K562 (cell line): ENCODE data around the gene P2RY8. TPM values are rescaled to one million over a fixed set of nuclear protein-coding genes. Genes with fewer than 3 reads are reported as not detected.

Source experiments
- ATAC-seq: fragments of 200-7000 bp; cut with Tn5 transposase; 3 replicates; pipeline ENCODE4 v1.9.1; 2020; ENCODE audit warnings: moderate library complexity
- BruUV-seq: library from RNA; stranded (reverse); fragments of 400-500 nt; replicated peaks from 2 replicates; lab custom pipeline; 2021; lab: Mats Ljungman, UMichigan
- CTCF ChIA-PET: fragments of 300-600 bp; formaldehyde crosslinking; extraction: SDS; loops from one replicate; lab custom pipeline; 2021; ENCODE audit warnings: low intra/inter-chr PET ratio; lab: Yijun Ruan, JAX
- POLR2A ChIA-PET: fragments of 300-600, 350-650 bp; sonication (Branson Sonifier 250); formaldehyde crosslinking; extraction: SDS; loops from one replicate; lab custom pipeline; 2021; ENCODE audit warnings: antibody characterized with exemption, inconsistent platforms; lab: Yijun Ruan, JAX
- DNase-seq, 4 experiments: peaks; one replicate each; pipeline versions ENCODE4 v3.0.0 to v3.0.0-alpha.2; 2011 to 2018; ENCODE audit warnings: low spot score in 3 of 4, mixed read lengths in 3 of 4; ENCODE audit errors: extremely low read depth in 1 of 4
- FAIRE-seq: peaks from 2 replicates; lab custom pipeline; 2011; peaks lifted over from hg19 to GRCh38; lab: Jason Lieb, UNC
- H2AFZ ChIP-seq: 2 replicates; pipeline ENCODE4 v1.6.0; 2011; ENCODE audit warnings: low read depth, low read length, control low read depth, inconsistent platforms
- H3K27ac ChIP-seq: fragments of 200-600 bp; 3 replicates; pipeline ENCODE4 v1.8.0; 2011; ENCODE audit warnings: low read depth, mild to moderate bottlenecking, control low read depth, inconsistent platforms, low read length, moderate library complexity, mixed read lengths; ENCODE audit errors: extremely low read depth
- H3K27me3 ChIP-seq, 2 experiments: fragments of 300-600 bp in 1 of 2; 2 replicates in 1 of 2; 3 replicates in 1 of 2; pipeline versions ENCODE4 v1.6.0 to v1.8.0; 2011; ENCODE audit warnings: inconsistent platforms in 2 of 2, low read length in 2 of 2, mild to moderate bottlenecking in 1 of 2, mixed read lengths in 1 of 2, moderate library complexity in 1 of 2; ENCODE audit not compliant: control insufficient read depth in 2 of 2, insufficient read depth in 2 of 2
- H3K36me3 ChIP-seq: fragments of 300-600 bp; 3 replicates; pipeline ENCODE4 v1.8.0; 2011; ENCODE audit warnings: mild to moderate bottlenecking, low read length, inconsistent platforms; ENCODE audit not compliant: control insufficient read depth, insufficient read depth
- H3K4me1 ChIP-seq, 2 experiments: fragments of 200-600 bp in 1 of 2; replicated peaks in 1 of 2; 2 replicates in 1 of 2; 3 replicates in 1 of 2; pipeline versions ENCODE4 v1.5.1 to v1.8.0; 2011; ENCODE audit warnings: inconsistent platforms in 2 of 2, low read length in 2 of 2, mild to moderate bottlenecking in 1 of 2, mixed read lengths in 1 of 2, moderate library complexity in 1 of 2; ENCODE audit not compliant: control insufficient read depth in 2 of 2, insufficient read depth in 2 of 2
- H3K4me2 ChIP-seq: 2 replicates; pipeline ENCODE4 v1.6.1; 2011; ENCODE audit warnings: low read length, control low read depth, inconsistent platforms, mixed read lengths; ENCODE audit not compliant: insufficient read depth
- H3K4me3 ChIP-seq: fragments of 200-600 bp; sonication (generic), shearing (Covaris generic); 2 replicates; pipeline ENCODE4 v1.5.1; 2016; ENCODE audit warnings: control low read depth, inconsistent platforms
- H3K79me2 ChIP-seq: fragments of 200-600 bp; 3 replicates; pipeline ENCODE4 v1.8.0; 2011; ENCODE audit warnings: low read length, inconsistent platforms; ENCODE audit not compliant: control insufficient read depth, insufficient read depth
- H3K9ac ChIP-seq, 2 experiments: 2 replicates each; pipeline versions ENCODE4 v1.6.0 to v1.6.1; 2011; ENCODE audit warnings: low read depth in 2 of 2, low read length in 2 of 2, control low read depth in 1 of 2, inconsistent platforms in 1 of 2, mild to moderate bottlenecking in 1 of 2, mixed read lengths in 1 of 2; ENCODE audit not compliant: insufficient read depth in 1 of 2
- H3K9me1 ChIP-seq: one replicate; pipeline ENCODE4 v1.6.0; 2011; ENCODE audit warnings: inconsistent platforms, mild to moderate bottlenecking, low read length, moderate library complexity; ENCODE audit not compliant: control insufficient read depth, insufficient read depth
- H3K9me3 ChIP-seq: replicated peaks from 2 replicates; pipeline ENCODE4 v1.5.1; 2011; ENCODE audit warnings: low read depth, low read length, inconsistent platforms; ENCODE audit not compliant: control insufficient read depth, insufficient read depth
- H4K20me1 ChIP-seq: replicated peaks from 2 replicates; pipeline ENCODE4 v1.6.1; 2011; ENCODE audit warnings: low read length, inconsistent platforms, mixed read lengths; ENCODE audit not compliant: control insufficient read depth, insufficient read depth
- BCOR ChIP-seq: fragments of 450-650 bp; IDR thresholded peaks from 2 replicates; pipeline ENCODE4 v1.6.1; 2016
- BRD4 ChIP-seq: fragments of 200-600 bp; sonication (generic); IDR thresholded peaks from 2 replicates; pipeline ENCODE4 v1.6.1; 2017; ENCODE audit warnings: inconsistent platforms
- CBX2 ChIP-seq: fragments of 200-600 bp; sonication (generic); IDR thresholded peaks from one replicate; pipeline ENCODE4 v1.6.1; 2012; ENCODE audit warnings: mild to moderate bottlenecking, low read length, inconsistent platforms; ENCODE audit not compliant: insufficient read depth, poor library complexity, severe bottlenecking
- CHCHD3 ChIP-seq: fragments of 250-450 bp; sonication (Bioruptor Pico); IDR thresholded peaks from 2 replicates; pipeline ENCODE4 v2.1.2; 2022; ENCODE audit warnings: mild to moderate bottlenecking
- MCM7 ChIP-seq, 2 experiments: fragments of 450-650 bp; IDR thresholded peaks; 2 replicates each; pipeline ENCODE4 v1.6.1; 2016 to 2018
- MIER1 ChIP-seq: fragments of 450-650 bp; IDR thresholded peaks from 2 replicates; pipeline ENCODE4 v1.6.1; 2016; ENCODE audit warnings: antibody characterized with exemption, mild to moderate bottlenecking, low read depth
- NCOA6 ChIP-seq: fragments of 450-650 bp; IDR thresholded peaks from 2 replicates; pipeline ENCODE4 v1.6.1; 2017; ENCODE audit warnings: mild to moderate bottlenecking
- SIRT6 ChIP-seq: IDR thresholded peaks from one replicate; pipeline ENCODE4 v1.6.1; 2012; ENCODE audit warnings: low read depth, mild to moderate bottlenecking, control low read depth, inconsistent platforms, low read length, moderate library complexity
- ZNF347 ChIP-seq: fragments of 450-650 bp; formaldehyde crosslinking; IDR thresholded peaks from 2 replicates; pipeline ENCODE4 v1.4.0; 2020; ENCODE audit warnings: low read depth, mild to moderate bottlenecking, moderate library complexity
- ZNF655 ChIP-seq: fragments of 250-450 bp; sonication (Bioruptor Pico); IDR thresholded peaks from 2 replicates; pipeline ENCODE4 v1.5.0; 2021
- WGBS: fragments of 100-300 bp; shearing (Covaris generic); methylation state at CpG from one replicate; pipeline ENCODE4 v1.1.6; 2016; ENCODE audit warnings: low coverage, mixed read lengths; ENCODE audit not compliant: insufficient coverage; ENCODE audit errors: missing lambda C conversion rate; 5-methylcytosine and 5-hydroxymethylcytosine counted together
- in situ Hi-C: fragments of 300-500 bp; cut with MboI; formaldehyde crosslinking; loops from 4 replicates; pipeline ENCODE4 v1.15.0; 2018; ENCODE audit warnings: inconsistent platforms, mixed read lengths
- intact Hi-C: fragments of 100-400 bp; cut with micrococcal nuclease; formaldehyde crosslinking; loops from 2 replicates; pipeline ENCODE4 v1.14.2; 2022
- polyA plus RNA-seq, 8 experiments: library from polyadenylated mRNA; depleted of rRNA in 4 of 8; stranded (reverse) in 5 of 8; unstranded in 3 of 8; fragments of >200 nt; fragmentation: Nextera tagmentation in 2 of 8; fragmentation: Illumina TruSeq in 1 of 8; extraction: Ambion mirVana in 2 of 8; extraction: Trizol in 1 of 8; gene quantifications; 2 replicates each; pipeline versions ENCODE4 v1.2.1 to v1.2.3, GENCODE V29; 2011 to 2014; ENCODE audit warnings: inconsistent platforms in 1 of 8, missing spikeins in 1 of 8
- total RNA-seq, 7 experiments: library from RNA; depleted of rRNA in 6 of 7; stranded (reverse); fragments of >200 nt in 6 of 7; fragmentation: Illumina TruSeq in 2 of 7; extraction: Trizol in 2 of 7; gene quantifications; 2 replicates each; pipeline versions ENCODE4 v1.2.1 to v1.2.3, GENCODE V29; 2011 to 2021; ENCODE audit warnings: low replicate concordance in 1 of 7
- TF ChIP-seq, protein P1 (sequence below), 2 experiments: fragments of 450-650 bp in 1 of 2; IDR thresholded peaks; 2 replicates each; pipeline ENCODE4 v1.6.1; 2011 to 2017; ENCODE audit warnings: low read depth in 2 of 2, antibody characterized with exemption in 1 of 2, borderline replicate concordance in 1 of 2, low read length in 1 of 2, mild to moderate bottlenecking in 1 of 2, mixed read lengths in 1 of 2; ENCODE audit not compliant: control insufficient read depth in 1 of 2
- TF ChIP-seq, protein P2 (sequence below): sonication (generic); formaldehyde crosslinking; IDR thresholded peaks from 2 replicates; pipeline ENCODE4 v1.5.0; 2020; ENCODE audit warnings: missing genetic modification reagents
- TF ChIP-seq, protein P3 (sequence below), 2 experiments: fragments of 150-350 bp in 1 of 2; IDR thresholded peaks; 2 replicates each; pipeline ENCODE4 v1.6.1; 2012 to 2016; ENCODE audit warnings: low read depth in 2 of 2, low read length in 2 of 2, mild to moderate bottlenecking in 1 of 2, moderate library complexity in 1 of 2

P2RY8 gene
- total and polyA plus RNA-seq, 9 of the 15 experiments (the other 6 are each of a cell fraction or from before 2014, with no cell fraction given), result 0.04 to 0.69 (median 0.08) TPM; not detected in 3

DNA sequence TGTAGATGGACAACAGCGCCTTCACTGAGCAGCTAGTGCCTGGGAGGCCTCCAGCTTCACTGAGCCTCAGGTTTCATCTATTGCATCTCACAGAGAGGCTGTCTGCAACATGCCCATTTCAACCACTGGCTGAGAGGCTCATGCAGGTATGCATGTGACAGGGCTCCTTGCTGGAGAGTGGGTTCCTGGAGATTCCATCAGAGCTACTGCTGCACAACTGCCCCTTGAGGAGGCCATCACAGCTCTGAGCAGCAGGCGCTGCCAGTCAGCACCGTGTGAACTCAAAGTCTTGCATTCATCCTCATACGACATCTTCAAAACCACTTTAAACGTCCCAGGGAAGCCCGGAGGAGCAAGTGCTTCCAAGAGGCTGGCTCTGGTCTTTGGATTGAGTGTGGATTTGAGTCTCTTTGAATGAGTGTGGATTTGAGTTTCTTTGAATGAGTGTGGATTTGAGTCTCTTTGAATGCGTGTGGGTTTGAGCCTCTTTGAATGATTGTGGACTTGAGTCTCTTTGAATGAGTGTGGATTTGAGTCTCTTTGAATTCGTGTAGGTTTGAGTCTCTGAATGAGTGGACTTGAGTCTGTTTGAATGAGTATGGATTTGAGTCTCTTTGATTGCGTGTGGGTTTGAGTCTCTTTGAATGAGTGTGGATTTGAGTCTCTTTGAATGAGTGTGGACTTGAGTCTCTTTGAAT lies 8.7 kb downstream of the P2RY8 start:
- 11% methylated on average over 9 of the region's 9 CpGs for WGBS
- FAIRE-seq (no peak), ATAC-seq (no peak), DNase-seq (no peak)
- ChIA-PET POLR2A (no interaction called here), CTCF (no interaction called here)
- Histone ChIP-seq H3K9ac (no peak overlapping the region), H3K4me3 (no peak overlapping the region), H3K9me3 (no peaks in the 10 kb centered on the region), H3K27ac (no peak overlapping the region), H3K27me3 (no peaks in the 10 kb centered on the region), H3K36me3 (no peaks in the 10 kb centered on the region), H3K4me2 (no peak overlapping the region), H3K79me2 (no peaks in the 10 kb centered on the region), H3K9me1 (no peaks in the 10 kb centered on the region), H4K20me1 (no peaks in the 10 kb centered on the region), H2AFZ (no peak overlapping the region), H3K4me1 (no peaks in the 10 kb centered on the region)
- intact Hi-C loops (no loop called here), in situ Hi-C loops (no loop called here)
- TF ChIP-seq BCOR (no peak), MCM7 (IDR thresholded peaks at IDR 0.05) (no peak), NCOA6 (no peak), CBX2 (no peak), BRD4 (no peak), CHCHD3 (no peak), ZNF347 (CRISPR knock-in tag) (no peak), SIRT6 (no peak), ZNF655 (no peak), MIER1 (no peak)
- TF ChIP-seq, protein P1, sequence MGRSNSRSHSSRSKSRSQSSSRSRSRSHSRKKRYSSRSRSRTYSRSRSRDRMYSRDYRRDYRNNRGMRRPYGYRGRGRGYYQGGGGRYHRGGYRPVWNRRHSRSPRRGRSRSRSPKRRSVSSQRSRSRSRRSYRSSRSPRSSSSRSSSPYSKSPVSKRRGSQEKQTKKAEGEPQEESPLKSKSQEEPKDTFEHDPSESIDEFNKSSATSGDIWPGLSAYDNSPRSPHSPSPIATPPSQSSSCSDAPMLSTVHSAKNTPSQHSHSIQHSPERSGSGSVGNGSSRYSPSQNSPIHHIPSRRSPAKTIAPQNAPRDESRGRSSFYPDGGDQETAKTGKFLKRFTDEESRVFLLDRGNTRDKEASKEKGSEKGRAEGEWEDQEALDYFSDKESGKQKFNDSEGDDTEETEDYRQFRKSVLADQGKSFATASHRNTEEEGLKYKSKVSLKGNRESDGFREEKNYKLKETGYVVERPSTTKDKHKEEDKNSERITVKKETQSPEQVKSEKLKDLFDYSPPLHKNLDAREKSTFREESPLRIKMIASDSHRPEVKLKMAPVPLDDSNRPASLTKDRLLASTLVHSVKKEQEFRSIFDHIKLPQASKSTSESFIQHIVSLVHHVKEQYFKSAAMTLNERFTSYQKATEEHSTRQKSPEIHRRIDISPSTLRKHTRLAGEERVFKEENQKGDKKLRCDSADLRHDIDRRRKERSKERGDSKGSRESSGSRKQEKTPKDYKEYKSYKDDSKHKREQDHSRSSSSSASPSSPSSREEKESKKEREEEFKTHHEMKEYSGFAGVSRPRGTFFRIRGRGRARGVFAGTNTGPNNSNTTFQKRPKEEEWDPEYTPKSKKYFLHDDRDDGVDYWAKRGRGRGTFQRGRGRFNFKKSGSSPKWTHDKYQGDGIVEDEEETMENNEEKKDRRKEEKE (IDR thresholded peaks at IDR 0.05; ENCODE audit: borderline replicate concordance in 1 of 2, control insufficient read depth in 1 of 2, low read depth in 2 of 2, low read length in 1 of 2), result no peak
- TF ChIP-seq, protein P2, sequence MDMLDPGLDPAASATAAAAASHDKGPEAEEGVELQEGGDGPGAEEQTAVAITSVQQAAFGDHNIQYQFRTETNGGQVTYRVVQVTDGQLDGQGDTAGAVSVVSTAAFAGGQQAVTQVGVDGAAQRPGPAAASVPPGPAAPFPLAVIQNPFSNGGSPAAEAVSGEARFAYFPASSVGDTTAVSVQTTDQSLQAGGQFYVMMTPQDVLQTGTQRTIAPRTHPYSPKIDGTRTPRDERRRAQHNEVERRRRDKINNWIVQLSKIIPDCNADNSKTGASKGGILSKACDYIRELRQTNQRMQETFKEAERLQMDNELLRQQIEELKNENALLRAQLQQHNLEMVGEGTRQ (CRISPR knock-in tag), result no peak
- TF ChIP-seq, protein P3, sequence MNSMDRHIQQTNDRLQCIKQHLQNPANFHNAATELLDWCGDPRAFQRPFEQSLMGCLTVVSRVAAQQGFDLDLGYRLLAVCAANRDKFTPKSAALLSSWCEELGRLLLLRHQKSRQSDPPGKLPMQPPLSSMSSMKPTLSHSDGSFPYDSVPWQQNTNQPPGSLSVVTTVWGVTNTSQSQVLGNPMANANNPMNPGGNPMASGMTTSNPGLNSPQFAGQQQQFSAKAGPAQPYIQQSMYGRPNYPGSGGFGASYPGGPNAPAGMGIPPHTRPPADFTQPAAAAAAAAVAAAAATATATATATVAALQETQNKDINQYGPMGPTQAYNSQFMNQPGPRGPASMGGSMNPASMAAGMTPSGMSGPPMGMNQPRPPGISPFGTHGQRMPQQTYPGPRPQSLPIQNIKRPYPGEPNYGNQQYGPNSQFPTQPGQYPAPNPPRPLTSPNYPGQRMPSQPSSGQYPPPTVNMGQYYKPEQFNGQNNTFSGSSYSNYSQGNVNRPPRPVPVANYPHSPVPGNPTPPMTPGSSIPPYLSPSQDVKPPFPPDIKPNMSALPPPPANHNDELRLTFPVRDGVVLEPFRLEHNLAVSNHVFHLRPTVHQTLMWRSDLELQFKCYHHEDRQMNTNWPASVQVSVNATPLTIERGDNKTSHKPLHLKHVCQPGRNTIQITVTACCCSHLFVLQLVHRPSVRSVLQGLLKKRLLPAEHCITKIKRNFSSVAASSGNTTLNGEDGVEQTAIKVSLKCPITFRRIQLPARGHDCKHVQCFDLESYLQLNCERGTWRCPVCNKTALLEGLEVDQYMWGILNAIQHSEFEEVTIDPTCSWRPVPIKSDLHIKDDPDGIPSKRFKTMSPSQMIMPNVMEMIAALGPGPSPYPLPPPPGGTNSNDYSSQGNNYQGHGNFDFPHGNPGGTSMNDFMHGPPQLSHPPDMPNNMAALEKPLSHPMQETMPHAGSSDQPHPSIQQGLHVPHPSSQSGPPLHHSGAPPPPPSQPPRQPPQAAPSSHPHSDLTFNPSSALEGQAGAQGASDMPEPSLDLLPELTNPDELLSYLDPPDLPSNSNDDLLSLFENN (IDR thresholded peaks at IDR 0.05; ENCODE audit: low read depth in 2 of 2, low read length in 2 of 2), result no peak
- BruUV-seq, result no TSS peak
